ENCODE results near the gene LAMC1.

The LAMC1 gene

GRCh38 chr1:183165456-183165855 lies 142.2 kb downstream of the LAMC1 start:
- Mint-ChIP-seq H3K27me3 (ENCODE audit: low read depth) (no peaks in the 10 kb centered on the region), H3K9me3 (no peaks in the 10 kb centered on the region), H3K27ac (no peak overlapping the region), H3K4me1 (no peaks in the 10 kb centered on the region), H3K36me3 (ENCODE audit: low read depth) (no peaks in the 10 kb centered on the region), H3K4me3 (no peak overlapping the region)
- TF ChIP-seq CTCF (IDR thresholded peaks at IDR 0.05; ENCODE audit: unreplicated experiment in 3 of 3): no peak

GRCh38 chr1:183166454-183166853 lies 143.2 kb downstream of the LAMC1 start:
- Mint-ChIP-seq H3K36me3 (ENCODE audit: low read depth) (no peaks in the 10 kb centered on the region), H3K9me3 (no peaks in the 10 kb centered on the region), H3K4me3 (no peak overlapping the region), H3K4me1 (no peaks in the 10 kb centered on the region), H3K27ac (no peak overlapping the region), H3K27me3 (ENCODE audit: low read depth) (no peaks in the 10 kb centered on the region)
- TF ChIP-seq CTCF (IDR thresholded peaks at IDR 0.05; ENCODE audit: unreplicated experiment in 3 of 3): no peak

GRCh38 chr1:183167676-183168075 lies 144.5 kb downstream of the LAMC1 start:
- peaks cover 4% of the 10 kb centered on the region for H3K27me3 Mint-ChIP-seq (ENCODE audit: low read depth)
- TF ChIP-seq CTCF (IDR thresholded peaks at IDR 0.05; ENCODE audit: unreplicated experiment in 3 of 3): no peak
- H3K4me3 Mint-ChIP-seq: no peak overlapping the region
- no peaks in the 10 kb centered on the region for H3K36me3 Mint-ChIP-seq (ENCODE audit: low read depth)
- H3K27ac Mint-ChIP-seq: no peak overlapping the region
- H3K4me1 Mint-ChIP-seq: no peaks in the 10 kb centered on the region
- no peaks in the 10 kb centered on the region for H3K9me3 Mint-ChIP-seq

- H3K27me3 Mint-ChIP-seq (ENCODE audit: low read depth): peaks cover 4% of the 10 kb centered on the region
- no peak overlapping the region for H3K27ac Mint-ChIP-seq
- no peaks in the 10 kb centered on the region for H3K36me3 Mint-ChIP-seq (ENCODE audit: low read depth)
- H3K4me1 Mint-ChIP-seq: no peaks in the 10 kb centered on the region
- TF ChIP-seq CTCF (IDR thresholded peaks at IDR 0.05; ENCODE audit: unreplicated experiment in 3 of 3): no peak
- H3K4me3 Mint-ChIP-seq: no peak overlapping the region
- H3K9me3 Mint-ChIP-seq: no peaks in the 10 kb centered on the region
Observed at GRCh38 chr1:183168308-183168707, 145.1 kb downstream of the LAMC1 start.

GRCh38 chr1:183173828-183174227 lies 150.6 kb downstream of the LAMC1 start:
- TF ChIP-seq CTCF (IDR thresholded peaks at IDR 0.05; ENCODE audit: unreplicated experiment in 3 of 3): no peak
- Mint-ChIP-seq H3K27ac (no peak overlapping the region), H3K27me3 (ENCODE audit: low read depth) (peaks cover 4% of the 10 kb centered on the region), H3K4me3 (no peak overlapping the region), H3K9me3 (no peaks in the 10 kb centered on the region), H3K36me3 (ENCODE audit: low read depth) (no peaks in the 10 kb centered on the region), H3K4me1 (peaks cover 15% of the 10 kb centered on the region)

GRCh38 chr1:183175631-183176030 lies 152.4 kb downstream of the LAMC1 start:
- no peak for TF ChIP-seq CTCF (IDR thresholded peaks at IDR 0.05; ENCODE audit: unreplicated experiment in 3 of 3)
- Mint-ChIP-seq H3K36me3 (ENCODE audit: low read depth) (no peaks in the 10 kb centered on the region), H3K27me3 (ENCODE audit: low read depth) (peaks cover 4% of the 10 kb centered on the region), H3K4me1 (peaks cover 25% of the 10 kb centered on the region), H3K9me3 (no peaks in the 10 kb centered on the region), H3K27ac (no peak overlapping the region), H3K4me3 (no peak overlapping the region)

All from nephron (organoid).